Measurements from ENCODE around the gene LHFPL3.

LHFPL3 gene

GRCh38 chr7:104530251-104530650 is 201.8 kb downstream of the LHFPL3 start:
- Histone ChIP-seq H3K4ac (ENCODE audit: low read depth, low read length) (no peak overlapping the region), H3K9ac (ENCODE audit: low read length) (no peak overlapping the region), H3K18ac (ENCODE audit: low read length) (no peak overlapping the region)

GRCh38 chr7:104534149-104534548 is 205.7 kb downstream of the LHFPL3 start:
- Histone ChIP-seq H4K8ac (ENCODE audit: low read depth, low read length) (no peak overlapping the region), H3K36me3 (ENCODE audit: control insufficient read depth in 1 of 2, insufficient read depth in 2 of 2, low read length in 2 of 2) (no peaks in the 10 kb centered on the region), H3K4me1 (ENCODE audit: control insufficient read depth in 1 of 2, insufficient read depth in 2 of 2, low read length in 2 of 2) (no peaks in the 10 kb centered on the region), H4K12ac (ENCODE audit: low read depth, low read length) (no peak overlapping the region), H3K23ac (ENCODE audit: low read length) (no peak overlapping the region), H2BK120ac (ENCODE audit: insufficient read depth, low read length, poor library complexity) (no peak overlapping the region), H2AK5ac (ENCODE audit: low read length) (no peak overlapping the region), H3K27me3 (ENCODE audit: insufficient read depth, low read length) (no peaks in the 10 kb centered on the region), H3K9me3 (ENCODE audit: insufficient read depth, low read depth, low read length) (no peaks in the 10 kb centered on the region), H2AFZ (ENCODE audit: insufficient read depth, low read length, poor library complexity) (no peak overlapping the region), H3K4ac (ENCODE audit: low read depth, low read length) (no peak overlapping the region), H3K79me1 (ENCODE audit: low read length) (no peaks in the 10 kb centered on the region), H2BK5ac (ENCODE audit: low read depth, low read length, poor library complexity) (no peak overlapping the region), H3K4me3 (ENCODE audit: low read depth, low read length) (no peak overlapping the region), H3K9ac (ENCODE audit: low read length) (no peak overlapping the region), H3K4me2 (ENCODE audit: low read length) (no peak overlapping the region), H4K91ac (ENCODE audit: low read depth, low read length) (no peak overlapping the region), H3K79me2 (ENCODE audit: control insufficient read depth, insufficient read depth, low read length, poor library complexity) (no peaks in the 10 kb centered on the region), H3K18ac (ENCODE audit: low read length) (no peak overlapping the region), H2BK12ac (ENCODE audit: low read length) (no peak overlapping the region), H3K14ac (ENCODE audit: low read length) (no peak overlapping the region), H3K27ac (ENCODE audit: low read depth, low read length) (no peak overlapping the region)
- DNase-seq, result no peak
- WGBS (ENCODE audit: extremely low coverage, insufficient coverage, insufficient read length), result no CpG with 5 or more reads among the region's 4 CpGs

More at GRCh38 chr7:104530251-104530650, 201.8 kb downstream of the LHFPL3 start:
- no peak overlapping the region for H3K4me2 ChIP-seq (ENCODE audit: low read length)
- H3K27ac ChIP-seq (ENCODE audit: low read depth, low read length), result no peak overlapping the region
- H3K36me3 ChIP-seq (ENCODE audit: control insufficient read depth in 1 of 2, insufficient read depth in 2 of 2, low read length in 2 of 2), result no peaks in the 10 kb centered on the region
- H2BK120ac ChIP-seq (ENCODE audit: insufficient read depth, low read length, poor library complexity), result no peak overlapping the region
- H3K4me3 ChIP-seq (ENCODE audit: low read depth, low read length), result no peak overlapping the region
- H3K23ac ChIP-seq (ENCODE audit: low read length), result no peak overlapping the region
- no peak for DNase-seq
- H4K8ac ChIP-seq (ENCODE audit: low read depth, low read length), result no peak overlapping the region
- no peak overlapping the region for H2BK5ac ChIP-seq (ENCODE audit: low read depth, low read length, poor library complexity)
- H3K4me1 ChIP-seq (ENCODE audit: control insufficient read depth in 1 of 2, insufficient read depth in 2 of 2, low read length in 2 of 2), result no peaks in the 10 kb centered on the region
- H3K79me2 ChIP-seq (ENCODE audit: control insufficient read depth, insufficient read depth, low read length, poor library complexity), result no peaks in the 10 kb centered on the region
- H4K12ac ChIP-seq (ENCODE audit: low read depth, low read length), result no peak overlapping the region
- H3K79me1 ChIP-seq (ENCODE audit: low read length), result no peaks in the 10 kb centered on the region
- no peak overlapping the region for H2BK12ac ChIP-seq (ENCODE audit: low read length)
- WGBS (ENCODE audit: extremely low coverage, insufficient coverage, insufficient read length), result no CpG with 5 or more reads among the region's 5 CpGs
- H3K9me3 ChIP-seq (ENCODE audit: insufficient read depth, low read depth, low read length), result no peaks in the 10 kb centered on the region
- H2AK5ac ChIP-seq (ENCODE audit: low read length), result no peak overlapping the region
- H3K27me3 ChIP-seq (ENCODE audit: insufficient read depth, low read length), result no peaks in the 10 kb centered on the region
- no peak overlapping the region for H4K91ac ChIP-seq (ENCODE audit: low read depth, low read length)
- H3K14ac ChIP-seq (ENCODE audit: low read length), result no peak overlapping the region
- H2AFZ ChIP-seq (ENCODE audit: insufficient read depth, low read length, poor library complexity), result no peak overlapping the region

GRCh38 chr7:104535841-104536240 is 207.4 kb downstream of the LHFPL3 start:
- Histone ChIP-seq H3K18ac (ENCODE audit: low read length) (no peak overlapping the region), H3K14ac (ENCODE audit: low read length) (no peak overlapping the region), H2AK5ac (ENCODE audit: low read length) (no peak overlapping the region), H3K9ac (ENCODE audit: low read length) (no peak overlapping the region), H3K27me3 (ENCODE audit: insufficient read depth, low read length) (no peaks in the 10 kb centered on the region), H2AFZ (ENCODE audit: insufficient read depth, low read length, poor library complexity) (no peak overlapping the region), H3K27ac (ENCODE audit: low read depth, low read length) (no peak overlapping the region), H3K79me2 (ENCODE audit: control insufficient read depth, insufficient read depth, low read length, poor library complexity) (no peaks in the 10 kb centered on the region), H2BK120ac (ENCODE audit: insufficient read depth, low read length, poor library complexity) (no peak overlapping the region), H3K4me3 (ENCODE audit: low read depth, low read length) (no peak overlapping the region), H2BK12ac (ENCODE audit: low read length) (no peak overlapping the region), H3K36me3 (ENCODE audit: control insufficient read depth in 1 of 2, insufficient read depth in 2 of 2, low read length in 2 of 2) (no peaks in the 10 kb centered on the region), H4K12ac (ENCODE audit: low read depth, low read length) (no peak overlapping the region), H3K4me1 (ENCODE audit: control insufficient read depth in 1 of 2, insufficient read depth in 2 of 2, low read length in 2 of 2) (no peaks in the 10 kb centered on the region), H4K8ac (ENCODE audit: low read depth, low read length) (no peak overlapping the region), H2BK5ac (ENCODE audit: low read depth, low read length, poor library complexity) (no peak overlapping the region), H4K91ac (ENCODE audit: low read depth, low read length) (no peak overlapping the region), H3K4ac (ENCODE audit: low read depth, low read length) (no peak overlapping the region), H3K79me1 (ENCODE audit: low read length) (no peaks in the 10 kb centered on the region), H3K23ac (ENCODE audit: low read length) (no peak overlapping the region), H3K4me2 (ENCODE audit: low read length) (no peak overlapping the region), H3K9me3 (ENCODE audit: insufficient read depth, low read depth, low read length) (no peaks in the 10 kb centered on the region)
- no peak for DNase-seq
- WGBS (ENCODE audit: extremely low coverage, insufficient coverage, insufficient read length), result no CpG with 5 or more reads among the region's 6 CpGs

- no peak overlapping the region for H2BK5ac ChIP-seq (ENCODE audit: low read depth, low read length, poor library complexity)
- no CpG with 5 or more reads among the region's 1 CpG for WGBS (ENCODE audit: extremely low coverage, insufficient coverage, insufficient read length)
- H3K4ac ChIP-seq (ENCODE audit: low read depth, low read length), result no peak overlapping the region
- H2AFZ ChIP-seq (ENCODE audit: insufficient read depth, low read length, poor library complexity), result no peak overlapping the region
- no peak overlapping the region for H2BK12ac ChIP-seq (ENCODE audit: low read length)
- no peak overlapping the region for H3K9ac ChIP-seq (ENCODE audit: low read length)
- no peaks in the 10 kb centered on the region for H3K79me2 ChIP-seq (ENCODE audit: control insufficient read depth, insufficient read depth, low read length, poor library complexity)
- H3K4me2 ChIP-seq (ENCODE audit: low read length), result no peak overlapping the region
- no peaks in the 10 kb centered on the region for H3K27me3 ChIP-seq (ENCODE audit: insufficient read depth, low read length)
- no peak overlapping the region for H3K23ac ChIP-seq (ENCODE audit: low read length)
- H2AK5ac ChIP-seq (ENCODE audit: low read length), result no peak overlapping the region
- no peak overlapping the region for H3K18ac ChIP-seq (ENCODE audit: low read length)
- H3K4me1 ChIP-seq (ENCODE audit: control insufficient read depth in 1 of 2, insufficient read depth in 2 of 2, low read length in 2 of 2), result no peaks in the 10 kb centered on the region
- H3K4me3 ChIP-seq (ENCODE audit: low read depth, low read length), result no peak overlapping the region
- H3K79me1 ChIP-seq (ENCODE audit: low read length), result no peaks in the 10 kb centered on the region
- DNase-seq, result no peak
- no peaks in the 10 kb centered on the region for H3K36me3 ChIP-seq (ENCODE audit: control insufficient read depth in 1 of 2, insufficient read depth in 2 of 2, low read length in 2 of 2)
- H2BK120ac ChIP-seq (ENCODE audit: insufficient read depth, low read length, poor library complexity), result no peak overlapping the region
- no peak overlapping the region for H4K91ac ChIP-seq (ENCODE audit: low read depth, low read length)
- H3K27ac ChIP-seq (ENCODE audit: low read depth, low read length), result no peak overlapping the region
- H3K14ac ChIP-seq (ENCODE audit: low read length), result no peak overlapping the region
- no peak overlapping the region for H4K8ac ChIP-seq (ENCODE audit: low read depth, low read length)
- H4K12ac ChIP-seq (ENCODE audit: low read depth, low read length), result no peak overlapping the region
- no peaks in the 10 kb centered on the region for H3K9me3 ChIP-seq (ENCODE audit: insufficient read depth, low read depth, low read length)
These were observed 208.6 kb downstream of the LHFPL3 start for GRCh38 chr7:104536956-104537355.

Measured in trophoblast cell (in vitro differentiated cells and primary cell).